ENCODE measurements around the gene PRLR.

DNA sequence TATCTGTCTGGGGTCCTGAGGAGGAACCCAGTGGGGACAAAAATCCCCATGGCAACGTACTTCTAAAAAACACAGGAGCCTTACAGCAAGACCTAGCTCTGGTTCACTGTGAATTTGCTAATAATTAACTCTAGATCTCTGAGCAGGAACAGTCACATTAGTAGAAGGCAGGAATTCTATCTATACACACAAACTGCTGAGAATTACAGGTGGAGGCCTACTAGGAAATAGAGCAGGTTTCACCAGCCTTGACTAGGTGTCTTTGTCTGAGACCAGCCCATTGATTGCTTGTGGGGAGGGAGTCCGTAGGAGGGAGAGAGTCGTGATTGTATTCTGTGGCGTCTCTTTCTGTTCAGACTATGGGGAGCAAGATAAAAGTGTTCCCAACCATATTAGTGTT is 44.8 kb downstream of the PRLR start:
- TF ChIP-seq, protein P1, sequence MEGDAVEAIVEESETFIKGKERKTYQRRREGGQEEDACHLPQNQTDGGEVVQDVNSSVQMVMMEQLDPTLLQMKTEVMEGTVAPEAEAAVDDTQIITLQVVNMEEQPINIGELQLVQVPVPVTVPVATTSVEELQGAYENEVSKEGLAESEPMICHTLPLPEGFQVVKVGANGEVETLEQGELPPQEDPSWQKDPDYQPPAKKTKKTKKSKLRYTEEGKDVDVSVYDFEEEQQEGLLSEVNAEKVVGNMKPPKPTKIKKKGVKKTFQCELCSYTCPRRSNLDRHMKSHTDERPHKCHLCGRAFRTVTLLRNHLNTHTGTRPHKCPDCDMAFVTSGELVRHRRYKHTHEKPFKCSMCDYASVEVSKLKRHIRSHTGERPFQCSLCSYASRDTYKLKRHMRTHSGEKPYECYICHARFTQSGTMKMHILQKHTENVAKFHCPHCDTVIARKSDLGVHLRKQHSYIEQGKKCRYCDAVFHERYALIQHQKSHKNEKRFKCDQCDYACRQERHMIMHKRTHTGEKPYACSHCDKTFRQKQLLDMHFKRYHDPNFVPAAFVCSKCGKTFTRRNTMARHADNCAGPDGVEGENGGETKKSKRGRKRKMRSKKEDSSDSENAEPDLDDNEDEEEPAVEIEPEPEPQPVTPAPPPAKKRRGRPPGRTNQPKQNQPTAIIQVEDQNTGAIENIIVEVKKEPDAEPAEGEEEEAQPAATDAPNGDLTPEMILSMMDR (IDR thresholded peaks at IDR 0.05; ENCODE audit: low read length) = no peak
- no peak for TF ChIP-seq EZH2 (optimal IDR thresholded peaks at IDR 0.05; ENCODE audit: low read depth, low read length)

All from MM.1S (cell line).